Right renal cortex interstitium (tissue), 3 donors: ENCODE measurements around the gene LIF. TPM values are rescaled to one million over a fixed set of nuclear protein-coding genes. Genes with fewer than 3 reads are reported as not detected.
"Not testable (repeated sequence)": the region's sequence is repeated elsewhere in the genome, so short reads cannot be mapped to it uniquely, and the experiment has no call there.

Experiments used
- DNase-seq, 3 donors: peaks; one replicate each; pipeline ENCODE4 v3.0.0-alpha.2; 2013; ENCODE audit warnings: low read depth in 3 of 3, low spot score in 2 of 3
- polyA plus RNA-seq, 3 donors: library from polyadenylated mRNA; unstranded; fragments of 120-200 nt; gene quantifications; one replicate each; pipeline ENCODE4 v1.2.1, GENCODE V29; 2013; ENCODE audit not compliant: insufficient read length in 3 of 3

Gene LIF
- polyA plus RNA-seq, 3 donors = 1.4 to 1.9 (median 1.5) TPM

GRCh38 chr22:30245181-30245984 is 1.2 kb downstream of the LIF start:
- DNase-seq = no peak

DNA sequence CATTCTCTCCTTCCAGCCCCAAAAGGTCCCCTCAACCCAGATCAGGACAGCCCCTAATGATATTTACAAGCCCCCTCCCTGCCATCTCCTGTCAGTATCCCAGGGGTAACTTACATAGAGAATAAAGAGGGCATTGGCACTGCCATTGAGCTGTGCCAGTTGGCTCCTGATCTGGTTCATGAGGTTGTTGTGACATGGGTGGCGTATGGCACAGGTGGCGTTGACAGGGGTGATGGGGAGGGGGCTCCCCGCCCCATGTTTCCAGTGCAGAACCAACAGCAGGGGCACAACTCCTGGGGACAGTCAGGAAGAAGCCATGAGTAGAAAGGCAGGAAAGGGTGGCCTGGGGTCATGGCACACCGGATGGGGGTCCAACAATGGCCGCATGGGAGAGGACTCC is 1.9 kb downstream of the LIF start:
- no peak for DNase-seq

- DNase-seq = no peak
Observed at GRCh38 chr22:30244066-30244465, 2.5 kb downstream of the LIF start.

DNA sequence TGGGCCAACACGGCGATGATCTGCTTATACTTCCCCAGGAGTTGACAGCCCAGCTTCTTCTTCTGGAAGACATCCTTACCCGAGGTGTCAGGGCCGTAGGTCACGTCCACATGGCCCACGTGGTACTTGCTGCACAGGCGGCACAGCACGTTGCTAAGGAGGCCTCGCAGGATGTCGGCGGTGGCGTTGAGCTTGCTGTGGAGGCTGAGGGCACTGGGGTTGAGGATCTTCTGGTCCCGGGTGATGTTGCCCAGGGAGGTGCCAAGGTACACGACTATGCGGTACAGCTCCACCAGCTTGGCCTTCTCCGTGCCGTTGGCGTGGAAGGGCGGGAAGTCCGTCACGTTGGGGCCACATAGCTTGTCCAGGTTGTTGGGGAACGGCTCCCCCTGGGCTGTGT is 2.9 kb downstream of the LIF start:
- DNase-seq = no peak

DNA sequence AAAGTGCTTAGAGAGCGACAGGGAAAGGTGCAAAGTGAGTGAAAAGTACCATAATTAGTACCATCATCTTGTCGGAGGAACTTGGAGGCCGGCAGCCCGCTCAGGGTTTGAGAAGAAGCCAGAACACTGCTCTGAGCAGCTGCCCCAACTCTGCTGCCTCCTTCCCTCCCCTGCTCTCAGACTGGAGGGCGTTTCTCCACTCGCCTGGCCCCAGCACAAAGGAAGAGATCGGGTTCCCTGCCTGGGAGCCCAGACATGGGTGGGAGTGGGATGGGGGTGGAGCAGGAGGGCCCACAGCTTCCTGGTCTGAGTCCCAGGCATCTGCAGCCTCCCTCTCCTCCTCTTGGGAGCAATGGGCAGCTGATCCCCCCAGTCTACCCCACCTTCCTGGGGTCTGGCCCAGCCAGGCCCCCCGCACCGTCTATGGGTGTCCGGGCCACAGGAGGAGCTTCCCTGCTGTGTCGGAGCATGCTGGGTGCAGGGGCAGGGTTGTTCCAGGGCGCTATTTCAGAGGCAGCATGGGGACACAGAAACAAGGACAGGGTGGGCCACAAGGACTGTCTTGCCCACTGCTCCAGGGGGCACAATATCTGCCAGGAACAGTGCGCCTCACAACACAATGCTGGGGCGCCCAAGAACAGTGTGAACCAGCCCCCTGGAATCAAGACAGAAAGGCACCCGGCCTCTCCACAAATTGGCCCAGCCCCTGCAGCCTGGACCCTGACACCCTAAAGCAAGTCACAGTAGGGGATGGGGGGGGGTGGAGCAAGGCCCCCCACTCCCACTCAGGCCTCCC is 4.8 kb downstream of the LIF start:
- DNase-seq = no peak

DNA sequence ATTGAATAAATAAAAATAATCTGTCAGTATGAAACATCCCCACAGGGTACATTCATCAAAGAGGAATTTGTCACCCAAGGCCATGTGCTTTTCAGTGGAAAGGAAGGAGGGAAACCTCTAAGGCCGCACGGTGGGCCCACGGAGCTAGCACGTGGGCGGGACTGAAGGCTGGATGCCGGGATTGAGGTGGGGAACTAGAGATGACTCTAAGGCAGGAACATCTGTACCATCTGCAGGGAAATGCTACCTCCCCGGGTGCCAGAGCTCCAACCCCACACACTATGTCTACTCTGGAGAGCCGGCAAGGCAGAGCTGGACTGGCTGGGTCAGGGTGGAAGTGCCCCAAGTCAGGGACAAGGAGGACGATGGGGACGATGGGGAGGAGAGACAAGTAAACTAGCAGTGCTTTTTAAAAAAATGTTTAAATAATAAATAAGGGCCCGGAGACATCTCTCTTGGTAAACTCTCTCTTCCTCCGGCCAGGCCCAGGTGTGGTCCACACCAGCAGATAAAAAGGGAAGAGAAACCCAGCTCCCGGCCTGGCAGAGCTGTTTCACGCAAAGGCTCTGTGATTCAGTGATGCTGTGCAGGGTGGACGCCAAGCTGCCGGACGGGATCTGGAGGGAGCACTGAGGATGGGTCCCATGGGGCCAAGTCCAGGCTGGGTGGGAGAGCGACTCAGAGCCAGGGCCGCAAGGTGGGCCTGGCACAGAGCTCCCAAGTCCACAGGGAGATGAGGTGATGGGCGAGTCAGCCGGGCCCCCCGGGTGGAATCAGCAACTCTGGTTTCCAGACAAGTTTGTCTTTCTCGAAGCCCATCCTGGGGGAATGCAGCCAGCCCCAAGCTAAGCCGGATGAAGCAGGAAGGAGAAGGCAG is 5.8 kb downstream of the LIF start:
- DNase-seq = no peak

- no peak for DNase-seq
Observed at GRCh38 chr22:30239488-30240405, 6.8 kb downstream of the LIF start.

GRCh38 chr22:30238661-30239487 is 7.7 kb downstream of the LIF start:
- no peak for DNase-seq

DNA sequence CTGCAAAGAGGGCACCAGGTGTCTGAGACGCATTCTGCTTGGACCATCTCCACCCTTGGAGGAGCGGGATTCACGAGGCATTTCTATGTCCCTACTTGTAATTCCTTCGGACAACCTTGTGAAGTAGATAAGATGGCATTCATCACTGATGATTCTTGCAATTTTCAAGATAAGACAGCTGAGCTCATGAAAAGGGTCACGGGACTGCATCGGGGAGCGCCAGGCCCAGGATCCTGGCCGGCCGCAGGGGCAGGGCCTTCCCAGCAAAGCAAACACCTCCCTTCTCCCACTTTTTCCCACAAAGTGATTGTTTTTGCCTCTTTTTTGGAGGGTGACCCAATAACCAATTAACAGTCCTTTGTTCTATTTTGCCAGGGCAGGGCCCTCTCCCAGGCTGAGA is 8.4 kb downstream of the LIF start:
- DNase-seq = no peak

DNA sequence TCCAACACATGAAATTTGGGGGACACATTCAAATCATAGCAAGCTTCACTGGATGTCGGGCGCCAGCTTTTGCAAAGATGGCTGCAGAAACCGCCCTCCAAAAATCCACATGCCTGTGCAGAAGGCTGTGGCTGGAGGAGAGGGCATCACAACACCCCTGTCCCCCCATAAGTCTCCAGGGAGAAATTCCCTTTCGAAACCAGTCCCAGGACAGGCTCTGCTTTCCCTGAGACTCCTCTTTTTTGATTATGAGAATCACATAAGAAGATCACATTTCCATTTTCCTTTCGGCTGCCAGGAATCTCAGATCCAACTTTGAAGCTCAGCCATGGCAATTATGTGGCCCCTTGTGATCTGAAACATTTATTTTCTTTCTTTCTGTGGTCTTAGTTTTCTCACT is 9.7 kb downstream of the LIF start:
- DNase-seq = no peak

GRCh38 chr22:30235687-30236170 is 10.8 kb downstream of the LIF start:
- no peak for DNase-seq

DNA sequence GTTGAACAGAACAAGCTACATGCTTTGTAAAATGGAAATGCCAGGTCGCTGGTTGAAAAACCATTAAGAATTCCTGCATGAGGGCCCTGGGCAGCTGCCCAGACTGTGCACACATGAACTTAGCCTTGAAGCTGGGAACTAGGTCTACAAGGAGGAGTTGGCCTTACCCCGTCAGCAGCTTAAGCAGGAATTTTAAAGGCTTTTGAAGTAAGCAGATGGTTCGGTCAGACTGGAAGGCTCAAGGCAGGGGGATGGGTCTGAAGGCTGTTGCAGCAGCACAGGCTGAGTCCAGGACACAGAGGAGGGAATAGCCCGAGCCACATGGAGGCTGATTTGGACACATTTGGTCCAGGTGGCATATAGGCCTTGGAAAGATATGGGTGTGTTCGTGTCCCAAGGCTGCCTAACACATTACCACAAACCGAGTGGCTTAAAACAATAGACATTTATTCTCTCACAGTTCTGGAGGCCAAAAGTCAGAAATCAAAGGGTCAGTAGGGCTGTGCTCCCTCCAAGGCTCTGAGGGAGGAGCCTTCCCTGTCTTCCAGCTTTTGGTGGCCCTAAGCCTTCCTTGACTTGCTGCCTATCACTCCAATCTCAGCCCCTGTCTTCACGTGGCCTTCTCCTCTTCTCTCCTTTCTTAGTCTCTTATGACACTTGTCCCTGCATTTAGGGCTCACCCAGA is 11.6 kb downstream of the LIF start:
- DNase-seq = no peak

GRCh38 chr22:30234325-30234724 is 12.2 kb downstream of the LIF start:
- not testable (repeated sequence) for DNase-seq

DNA sequence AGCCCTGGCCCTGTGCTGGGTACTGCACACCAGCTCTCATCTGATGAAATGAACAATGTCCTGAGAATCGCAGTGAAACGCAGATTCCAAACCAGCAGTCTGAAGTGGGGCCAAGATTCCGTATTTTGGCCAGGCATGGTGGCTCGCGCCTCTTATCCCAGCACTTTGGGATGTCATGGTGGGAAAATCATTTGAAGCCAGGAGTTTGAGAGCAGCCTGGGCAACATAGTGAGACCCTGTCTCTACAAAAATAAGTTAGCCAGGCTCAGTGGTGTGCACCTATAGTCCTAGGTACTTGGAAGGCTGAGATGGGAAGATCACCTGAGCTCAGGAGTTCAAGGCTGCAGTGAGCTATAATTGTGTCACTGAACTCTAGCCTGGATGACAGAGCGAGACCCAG is 13.0 kb downstream of the LIF start:
- DNase-seq = no peak

DNA sequence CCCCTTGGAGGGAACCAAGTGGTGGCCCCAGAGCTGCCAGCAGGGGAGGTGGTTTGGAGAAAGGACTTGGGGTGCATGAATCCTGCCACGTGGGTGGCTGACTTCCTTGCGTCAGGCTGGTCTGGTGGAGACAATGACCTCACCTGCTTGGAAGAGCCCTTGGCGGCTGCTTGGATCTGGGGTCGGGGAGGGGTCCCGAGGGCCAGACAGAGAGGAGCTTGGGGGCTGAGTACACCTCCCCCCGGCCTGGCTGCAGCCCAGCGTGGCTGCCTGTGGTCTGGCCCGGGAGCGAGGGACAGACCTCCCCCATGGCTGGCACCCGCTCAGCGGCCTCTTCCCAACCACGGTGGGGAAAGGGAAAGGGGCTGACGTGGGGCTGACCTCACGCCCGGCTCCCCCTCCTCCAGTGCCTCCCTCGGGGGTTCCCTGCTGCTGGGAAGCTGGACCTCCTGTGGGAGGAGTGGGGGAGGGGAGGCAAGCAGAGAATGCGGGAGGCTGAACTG is 13.8 kb downstream of the LIF start:
- no peak for DNase-seq

- DNase-seq = no peak
Observed at GRCh38 chr22:30230787-30231461, 15.6 kb downstream of the LIF start.

DNA sequence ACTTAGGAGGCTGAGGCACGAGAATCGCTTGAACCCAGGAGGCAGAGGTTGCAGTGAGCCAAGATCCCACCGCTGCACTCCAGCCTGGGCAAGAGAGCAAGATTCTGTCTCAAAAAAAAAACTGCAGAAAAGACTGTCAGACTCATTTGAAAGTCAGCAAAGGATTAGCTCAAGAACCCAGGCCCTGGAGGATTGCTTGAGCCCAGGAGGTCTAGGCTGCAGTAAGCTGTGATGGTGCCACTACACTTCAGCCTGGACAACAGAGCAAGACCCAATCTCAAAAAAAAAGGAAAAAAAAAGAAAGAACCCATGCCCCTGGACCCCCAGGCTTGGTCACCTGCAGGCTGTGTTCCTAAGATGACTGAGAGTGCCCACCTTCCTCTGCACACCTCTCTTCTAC is 16.2 kb downstream of the LIF start:
- no peak for DNase-seq
